HG03442 (cell line): ENCODE data around the gene CRYBA1.
"Not testable (repeated sequence)": the region's sequence is repeated elsewhere in the genome, so short reads cannot be mapped to it uniquely, and the experiment has no call there.

Source experiments
- ATAC-seq: cut with Tn5 transposase; IDR thresholded peaks from one replicate; pipeline ENCODE4 v1.9.1; 2021; ENCODE audit warnings: mild to moderate bottlenecking, moderate library complexity; ENCODE audit not compliant: unreplicated experiment

Gene CRYBA1

GRCh38 chr17:29237476-29238132 is 9.1 kb upstream of the CRYBA1 start:
- no peak for ATAC-seq

- ATAC-seq: no peak
Observed at GRCh38 chr17:29238133-29238850, 8.4 kb upstream of the CRYBA1 start.

GRCh38 chr17:29240477-29240876 is 6.2 kb upstream of the CRYBA1 start:
- ATAC-seq: no peak

GRCh38 chr17:29240968-29241963 is 5.4 kb upstream of the CRYBA1 start:
- ATAC-seq: no peak

GRCh38 chr17:29242051-29242450 is 4.6 kb upstream of the CRYBA1 start:
- ATAC-seq: no peak

GRCh38 chr17:29242790-29243189 is 3.9 kb upstream of the CRYBA1 start:
- ATAC-seq: no peak

GRCh38 chr17:29243792-29244191 is 2.9 kb upstream of the CRYBA1 start:
- ATAC-seq: no peak

- no peak for ATAC-seq
Observed at GRCh38 chr17:29245401-29245800, 1.3 kb upstream of the CRYBA1 start.

GRCh38 chr17:29247219-29247618 is 560 bp downstream of the CRYBA1 start:
- no peak for ATAC-seq

GRCh38 chr17:29248845-29249244 is 2.2 kb downstream of the CRYBA1 start:
- ATAC-seq: no peak

GRCh38 chr17:29250666-29251065 is 4.0 kb downstream of the CRYBA1 start:
- ATAC-seq: no peak

GRCh38 chr17:29251184-29251583 is 4.5 kb downstream of the CRYBA1 start:
- no peak for ATAC-seq

- ATAC-seq: no peak
Observed at GRCh38 chr17:29252101-29252791, 5.6 kb downstream of the CRYBA1 start.

- ATAC-seq: no peak
Observed at GRCh38 chr17:29253037-29253436, 6.4 kb downstream of the CRYBA1 start.

- ATAC-seq: no peak
Observed at GRCh38 chr17:29255926-29256522, 9.4 kb downstream of the CRYBA1 start.

GRCh38 chr17:29256735-29257466 is 10.2 kb downstream of the CRYBA1 start:
- no peak for ATAC-seq

- no peak for ATAC-seq
Observed at GRCh38 chr17:29257756-29258155, 11.1 kb downstream of the CRYBA1 start.

- no peak for ATAC-seq
Observed at GRCh38 chr17:29263916-29264315, 17.3 kb downstream of the CRYBA1 start.

- not testable (repeated sequence) for ATAC-seq
Observed at GRCh38 chr17:29271980-29272379, 25.3 kb downstream of the CRYBA1 start.

GRCh38 chr17:29273924-29274323 is 27.3 kb downstream of the CRYBA1 start:
- no peak for ATAC-seq
